GM13977 (cell line): ENCODE measurements around the gene CYP4A11.
A peak's percentile ranks its signal among the peaks of the same experiment; 100 is the strongest.
"Not testable (repeated sequence)": the region's sequence is repeated elsewhere in the genome, so short reads cannot be mapped to it uniquely, and the experiment has no call there.

Experiments used
- DNase-seq: peaks from one replicate; pipeline ENCODE4 v3.0.0; 2012; ENCODE audit warnings: low spot score
- CTCF ChIP-seq: IDR thresholded peaks from 2 replicates; pipeline ENCODE4 v1.5.1; 2012; ENCODE audit warnings: mild to moderate bottlenecking, control low read depth; ENCODE audit not compliant: insufficient read depth; ENCODE audit errors: extremely low read depth, missing control alignments
- in situ Hi-C: fragments of 300-500 bp; cut with MboI; formaldehyde crosslinking; loops from one replicate; pipeline ENCODE4 v1.12.0; 2022; ENCODE audit warnings: low sequenced_read_pairs, low pct_unique_long_range_greater_than_20kb, mixed read lengths, inconsistent platforms; ENCODE audit not compliant: unreplicated experiment

CYP4A11 gene

DNA sequence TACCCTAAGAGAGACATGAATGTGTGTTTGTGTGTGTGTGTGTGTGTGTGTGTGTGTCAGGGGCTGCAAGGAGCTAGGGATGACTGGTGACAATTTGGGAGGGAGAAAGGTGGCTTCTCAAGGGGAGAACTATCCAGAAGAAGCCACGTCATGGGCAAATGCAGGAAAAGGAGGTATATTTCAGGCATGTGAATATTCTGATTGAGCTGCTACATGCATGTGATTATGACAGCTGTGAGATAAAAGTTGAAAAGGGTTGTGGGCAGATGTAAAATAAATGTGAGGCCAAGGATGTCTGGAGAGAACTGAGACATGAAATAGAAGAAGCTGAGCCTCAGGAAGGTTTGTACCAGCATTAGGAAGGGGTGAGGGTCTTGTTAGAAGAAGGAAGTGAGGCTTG is 4.5 kb downstream of the CYP4A11 start:
- no peak for DNase-seq
- TF ChIP-seq CTCF: no peak
- in situ Hi-C loops: no loop called here

GRCh38 chr1:46934852-46935251 is 6.4 kb downstream of the CYP4A11 start:
- DNase-seq, in situ Hi-C loops: not testable (repeated sequence)
- TF ChIP-seq CTCF: peak; percentile 19

DNA sequence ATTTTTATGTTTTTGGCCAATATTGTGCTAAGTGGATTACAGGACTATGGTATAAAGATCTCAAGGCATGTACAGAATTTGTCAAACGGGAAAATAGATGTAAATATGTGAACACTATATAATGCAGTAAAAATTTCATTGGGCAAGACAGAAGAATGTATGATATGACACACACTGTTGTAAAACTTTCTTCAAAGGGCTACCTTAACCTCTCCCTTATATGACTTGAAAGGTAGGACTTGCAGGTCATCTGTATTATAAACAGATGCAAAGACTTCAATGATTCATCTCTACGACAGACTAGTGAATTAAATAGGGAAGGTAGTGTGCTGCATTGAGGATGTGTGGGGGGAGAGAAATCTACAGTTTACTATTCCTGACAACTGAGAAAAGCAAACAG is 9.3 kb downstream of the CYP4A11 start:
- DNase-seq, in situ Hi-C loops: not testable (repeated sequence)

GRCh38 chr1:46931151-46931550 is 10.1 kb downstream of the CYP4A11 start:
- no peak for TF ChIP-seq CTCF
- no peak for DNase-seq
- in situ Hi-C loops: no loop called here

DNA sequence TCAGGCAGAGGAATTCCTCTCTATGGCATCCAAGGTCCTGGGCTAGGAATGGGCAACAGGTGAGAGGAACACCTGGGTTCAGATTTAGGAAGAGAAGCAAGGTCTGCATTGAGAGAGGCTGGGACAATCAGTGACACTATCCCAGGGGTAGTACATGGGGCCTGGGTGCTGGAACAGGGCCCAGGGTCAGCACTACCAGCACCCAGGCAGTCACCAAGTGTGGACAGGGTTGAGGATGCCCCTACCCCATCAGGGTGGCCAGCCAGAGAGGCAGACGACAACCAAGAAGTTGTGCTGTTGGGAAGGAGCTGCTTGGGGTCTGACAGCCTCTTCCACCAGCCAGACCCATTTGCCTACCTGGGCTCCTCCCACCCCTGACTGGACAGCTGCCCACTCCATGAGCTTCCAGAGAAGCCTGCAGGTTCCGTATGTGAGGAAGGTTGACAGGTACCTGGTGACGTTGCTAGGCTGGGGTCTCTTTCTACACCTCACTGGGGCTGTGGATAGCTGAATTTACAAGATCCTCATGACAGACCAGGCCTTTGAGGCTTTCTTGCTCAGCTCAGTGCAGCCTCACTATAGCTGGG is 13.9 kb downstream of the CYP4A11 start:
- no peak for DNase-seq
- in situ Hi-C loops: no loop called here
- TF ChIP-seq CTCF: no peak

- TF ChIP-seq CTCF: no peak
- in situ Hi-C loops: no loop called here
Measured at GRCh38 chr1:46910790-46911189, 30.5 kb downstream of the CYP4A11 start.

GRCh38 chr1:46903481-46903880 is 37.8 kb downstream of the CYP4A11 start:
- in situ Hi-C loops: no loop called here
- TF ChIP-seq CTCF: no peak
- no peak for DNase-seq

More at GRCh38 chr1:46910790-46911189, 30.5 kb downstream of the CYP4A11 start:
- DNase-seq: no peak
